Thyroid gland (tissue), 4 donors: ENCODE measurements around the gene RAB40C. TPM values are rescaled to one million over a fixed set of nuclear protein-coding genes. Genes with fewer than 3 reads are reported as not detected.

Source experiments
- DNase-seq, 2 donors: peaks; one replicate each; pipeline ENCODE4 v3.0.0-alpha.2; 2019
- H3K27ac ChIP-seq, 3 donors: fragments of 200-600 bp; sonication (generic); 1 replicate in 2 of 3; 2 replicates in 1 of 3; pipeline ENCODE4 v1.5.1; 2016 to 2019; ENCODE audit warnings: mild to moderate bottlenecking in 1 of 3, moderate library complexity in 1 of 3
- H3K27me3 ChIP-seq: fragments of 200-600 bp; sonication (generic); one replicate; pipeline ENCODE4 v1.5.1; 2019
- H3K36me3 ChIP-seq, 2 donors: fragments of 200-600 bp; sonication (generic); one replicate each; pipeline ENCODE4 v1.5.1; 2016 to 2019
- H3K4me1 ChIP-seq, 2 donors: fragments of 200-600 bp; sonication (generic); one replicate each; pipeline ENCODE4 v1.5.1; 2017 to 2019
- H3K4me3 ChIP-seq, 3 donors: fragments of 200-600 bp; sonication (generic); replicated peaks in 1 of 3; 1 replicate in 2 of 3; 2 replicates in 1 of 3; pipeline ENCODE4 v1.5.1; 2016; ENCODE audit warnings: mild to moderate bottlenecking in 1 of 3
- H3K9me3 ChIP-seq: fragments of 200-600 bp; sonication (generic); one replicate; pipeline ENCODE4 v1.5.1; 2017
- CTCF ChIP-seq, 6 experiments: fragments of 200-600 bp in 3 of 6; fragments of 450-650 bp in 3 of 6; sonication (generic) in 3 of 6; IDR thresholded peaks; one replicate each; pipeline ENCODE4 v1.5.1; 2016 to 2019; ENCODE audit warnings: antibody characterized with exemption in 6 of 6, mild to moderate bottlenecking in 2 of 6, inconsistent platforms in 1 of 6, moderate library complexity in 1 of 6
- POLR2A ChIP-seq, 2 donors: fragments of 450-650 bp; IDR thresholded peaks; one replicate each; pipeline ENCODE4 v1.6.1; 2017; ENCODE audit warnings: antibody characterized with exemption in 2 of 2, mild to moderate bottlenecking in 2 of 2, moderate library complexity in 1 of 2
- WGBS, 2 donors: methylation state at CpG; one replicate each; pipeline ENCODE4 v1.1.5; 2017; 5-methylcytosine and 5-hydroxymethylcytosine counted together
- intact Hi-C: fragments of 100-400 bp; cut with DNase I; formaldehyde crosslinking; loops from one replicate; pipeline ENCODE4 v1.15.1; 2023
- total RNA-seq, 4 donors: library from RNA; depleted of rRNA; stranded (reverse); fragments of >200 nt; gene quantifications; one replicate each; pipeline ENCODE4 v1.2.3, GENCODE V29; 2016

The RAB40C gene
- total RNA-seq, 4 donors from 2014 or later = 17.7 to 24.4 (median 18.4) TPM

GRCh38 chr16:646679-647172, 56.9 kb downstream of the RAB40C start:
- no peaks in the 10 kb centered on the region for H3K36me3 ChIP-seq
- H3K4me3 ChIP-seq = no peak overlapping the region
- DNase-seq = no peak
- H3K27ac ChIP-seq = peak overlapping the region in 2 of 3 donors; percentile 61 to 92
- 82 to 94% methylated on average over 17 to 22 of the region's 22 CpGs for WGBS, 2 donors
- H3K4me1 ChIP-seq = peaks cover 51 to 67% of the 10 kb centered on the region in 2 donors
- H3K27me3 ChIP-seq = no peaks in the 10 kb centered on the region
- intact Hi-C loops = no loop called here
- no peaks in the 10 kb centered on the region for H3K9me3 ChIP-seq
- TF ChIP-seq CTCF (IDR thresholded peaks at IDR 0.05) = no peak
- no peak for TF ChIP-seq POLR2A (IDR thresholded peaks at IDR 0.05)

GRCh38 chr16:647173-647902, 57.5 kb downstream of the RAB40C start:
- TF ChIP-seq CTCF (IDR thresholded peaks at IDR 0.05) (no peak), POLR2A (IDR thresholded peaks at IDR 0.05) (no peak)
- H3K27me3 ChIP-seq = no peaks in the 10 kb centered on the region
- intact Hi-C loops = no loop called here
- no peaks in the 10 kb centered on the region for H3K9me3 ChIP-seq
- peak; percentile 42 to 48 for DNase-seq
- H3K4me3 ChIP-seq = no peak overlapping the region
- 79 to 87% methylated on average over 13 of the region's 25 CpGs for WGBS, 2 donors
- H3K4me1 ChIP-seq = peaks cover 51 to 67% of the 10 kb centered on the region in 2 donors
- H3K36me3 ChIP-seq = peaks cover 0 to 5% of the 10 kb centered on the region in 2 donors
- H3K27ac ChIP-seq = peak overlapping the region in 2 of 3 donors; percentile 71 to 92

DNA sequence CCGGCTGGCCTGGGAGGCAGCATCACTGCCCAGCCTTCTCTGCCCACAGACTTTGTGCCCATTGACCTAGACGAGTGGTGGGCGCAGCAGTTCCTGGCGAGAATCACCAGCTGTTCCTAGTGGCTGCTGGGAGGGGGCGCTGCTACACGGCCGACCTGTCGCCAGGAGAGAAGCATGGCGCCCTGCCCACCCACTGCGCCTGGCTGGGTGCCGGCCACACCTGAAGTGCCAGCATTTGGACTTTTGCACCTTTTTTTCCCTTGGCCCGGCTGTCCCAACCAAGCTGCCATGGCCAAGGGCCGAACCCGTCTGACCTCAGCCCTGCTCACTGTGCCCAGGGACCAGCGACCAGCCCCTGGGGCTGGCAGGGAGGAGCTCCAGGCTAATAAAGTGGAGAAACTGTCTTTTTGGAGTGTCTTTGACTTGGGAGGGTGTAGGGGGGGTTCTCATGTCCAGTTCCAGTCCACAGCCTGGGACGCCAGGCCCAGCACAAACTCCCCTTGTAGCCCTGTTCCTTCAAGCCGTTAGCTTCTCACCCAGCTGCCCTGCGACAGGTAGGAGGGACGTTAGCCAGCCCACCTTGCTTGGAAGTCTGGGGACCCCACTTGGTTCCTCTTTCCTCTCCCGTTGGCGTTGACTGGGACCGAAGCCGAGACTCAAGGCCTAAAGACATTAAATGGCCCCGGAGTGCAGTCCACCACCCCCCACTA, 58.4 kb downstream of the RAB40C start:
- H3K4me1 ChIP-seq = peaks cover 43 to 58% of the 10 kb centered on the region in 2 donors
- 30 to 32% methylated on average over 8 to 18 of the region's 24 CpGs for WGBS, 2 donors
- DNase-seq = peak; percentile 76 to 79
- H3K27ac ChIP-seq = peak overlapping the region; percentile 71 to 92 (median 91)
- intact Hi-C loops = no loop called here
- peak overlapping the region; percentile 51 to 98 (median 73) for H3K4me3 ChIP-seq
- H3K36me3 ChIP-seq = peaks cover 0 to 8% of the 10 kb centered on the region in 2 donors
- no peaks in the 10 kb centered on the region for H3K9me3 ChIP-seq
- no peaks in the 10 kb centered on the region for H3K27me3 ChIP-seq
- TF ChIP-seq CTCF (IDR thresholded peaks at IDR 0.05) = peak in 4 of 6 experiments; percentile 28 to 51 (median 42)
- no peak for TF ChIP-seq POLR2A (IDR thresholded peaks at IDR 0.05)

DNA sequence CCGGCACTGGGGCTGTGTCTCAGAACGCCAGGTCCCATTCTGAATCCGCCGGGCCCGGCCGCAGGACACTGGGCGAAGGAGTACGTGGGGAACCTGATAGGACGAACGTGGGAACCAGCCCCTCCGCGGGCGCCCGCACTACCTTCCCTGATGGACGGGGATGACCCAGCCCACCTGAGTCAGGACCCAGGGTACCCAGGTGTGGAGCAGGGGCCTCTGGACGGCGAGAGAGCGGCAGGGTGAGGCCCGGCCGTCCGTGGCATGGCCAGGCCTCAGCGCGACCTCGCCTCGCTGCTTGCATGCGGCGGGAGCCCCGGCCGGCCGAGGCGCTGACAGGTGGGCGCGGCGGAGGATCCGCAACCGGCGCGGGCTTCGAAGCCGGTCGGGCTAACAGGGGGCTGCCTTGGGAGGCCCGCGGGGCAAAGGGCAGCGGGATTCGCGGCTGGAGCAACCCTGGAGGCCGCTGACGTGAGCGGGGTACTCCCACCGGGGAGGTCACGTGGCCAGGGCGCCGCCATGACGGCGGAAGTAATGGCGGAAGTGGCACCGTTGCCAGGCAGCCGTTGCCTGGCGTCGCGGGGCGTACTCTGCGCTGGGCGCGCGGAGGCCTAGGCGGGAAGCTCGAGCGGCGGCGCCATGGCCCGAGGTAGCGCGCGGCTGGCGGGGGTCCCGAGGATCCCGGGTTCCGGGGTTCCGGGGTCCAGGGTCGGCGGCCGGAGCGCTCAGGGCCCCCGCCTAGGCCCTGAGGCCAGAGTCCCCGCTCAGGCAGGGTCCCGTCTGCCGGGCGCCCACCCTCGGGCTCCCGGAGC, 59.1 kb downstream of the RAB40C start, which contains the start of gene WDR90:
Gene WDR90 (plus strand): TSS at position 585 of the 809 bp plus-strand sequence. CDS start 52 bp downstream, at position 637.
- 0 to 3% methylated on average over 1 to 6 of the region's 91 CpGs for WGBS, 2 donors
- H3K4me3 ChIP-seq = peak within 1 kb of the TSS; percentile 73 to 98 (median 77)
- intact Hi-C loops = no loop called here
- no peaks in the 10 kb centered on the region for H3K9me3 ChIP-seq
- no peaks in the 10 kb centered on the region for H3K27me3 ChIP-seq
- peaks cover 40 to 52% of the 10 kb centered on the region in 2 donors for H3K4me1 ChIP-seq
- TF ChIP-seq CTCF (IDR thresholded peaks at IDR 0.05) (no peak), POLR2A (IDR thresholded peaks at IDR 0.05) (peak; percentile 8 to 56)
- peaks cover 0 to 8% of the 10 kb centered on the region in 2 donors for H3K36me3 ChIP-seq
- H3K27ac ChIP-seq = peak within 1 kb of the TSS; percentile 71 to 92 (median 91)
- peak; percentile 93 for DNase-seq
